NB4 (cell line): ENCODE results near the gene CD96.

Experiments
- CTCF ChIP-seq: IDR thresholded peaks from one replicate; pipeline ENCODE4 v1.5.1; 2012; ENCODE audit warnings: low read depth, low read length
- MAX ChIP-seq: IDR thresholded peaks from 2 replicates; pipeline ENCODE4 v1.6.1; 2011; ENCODE audit warnings: low read depth, low read length
- MYC ChIP-seq: IDR thresholded peaks from 2 replicates; pipeline ENCODE4 v1.6.1; 2011; ENCODE audit warnings: low read depth, low read length
- POLR2A ChIP-seq: IDR thresholded peaks from 2 replicates; pipeline ENCODE4 v1.6.1; 2011; ENCODE audit warnings: mild to moderate bottlenecking; ENCODE audit not compliant: insufficient read length; ENCODE audit errors: extremely low read depth

GRCh38 chr3:111617406-111617805 is 75.4 kb downstream of the CD96 start:
- TF ChIP-seq CTCF (no peak), POLR2A (no peak), MYC (no peak), MAX (no peak)
